BE2C (cell line): ENCODE results near the gene PRSS16.

Source experiments
- DNase-seq: peaks from one replicate; pipeline ENCODE4 v3.0.0-alpha.2; 2020
- H3K27me3 ChIP-seq: fragments of 250-450 bp; sonication (Bioruptor Pico); 2 replicates; pipeline ENCODE4 v1.5.1; 2020; ENCODE audit warnings: mild to moderate bottlenecking
- H3K36me3 ChIP-seq: fragments of 250-450 bp; sonication (Bioruptor Pico); 2 replicates; pipeline ENCODE4 v1.5.1; 2020; ENCODE audit warnings: mild to moderate bottlenecking
- H3K4me1 ChIP-seq: fragments of 250-450 bp; sonication (Bioruptor Pico); 2 replicates; pipeline ENCODE4 v1.5.1; 2020
- H3K4me3 ChIP-seq: 2 replicates; pipeline ENCODE4 v1.5.1; 2011; ENCODE audit warnings: low read depth, low read length
- H3K9me3 ChIP-seq: fragments of 250-450 bp; sonication (Bioruptor Pico); 2 replicates; pipeline ENCODE4 v1.5.1; 2020
- CTCF ChIP-seq: IDR thresholded peaks from 2 replicates; pipeline ENCODE4 v1.5.1; 2012; ENCODE audit warnings: mild to moderate bottlenecking, low read depth, low read length

The PRSS16 gene

GRCh38 chr6:27297484-27297856 is 50.0 kb downstream of the PRSS16 start:
- Histone ChIP-seq H3K4me3 (peak overlapping the region; percentile 77), H3K36me3 (no peaks in the 10 kb centered on the region), H3K27me3 (peaks cover 13% of the 10 kb centered on the region), H3K4me1 (no peaks in the 10 kb centered on the region), H3K9me3 (no peaks in the 10 kb centered on the region)
- TF ChIP-seq CTCF, result no peak
- no peak for DNase-seq

- no peaks in the 10 kb centered on the region for H3K4me1 ChIP-seq
- DNase-seq, result peak; percentile 64
Measured at GRCh38 chr6:27297857-27298730, 50.6 kb downstream of the PRSS16 start.

GRCh38 chr6:27303613-27304272 is 56.2 kb downstream of the PRSS16 start:
- Histone ChIP-seq H3K4me3 (peak overlapping the region; percentile 45), H3K27me3 (peaks cover 13% of the 10 kb centered on the region), H3K36me3 (no peaks in the 10 kb centered on the region), H3K4me1 (no peaks in the 10 kb centered on the region), H3K9me3 (no peaks in the 10 kb centered on the region)
- DNase-seq, result no peak
- no peak for TF ChIP-seq CTCF

More at GRCh38 chr6:27297857-27298730, 50.6 kb downstream of the PRSS16 start:
- Histone ChIP-seq H3K9me3 (no peaks in the 10 kb centered on the region), H3K27me3 (peaks cover 13% of the 10 kb centered on the region), H3K36me3 (no peaks in the 10 kb centered on the region), H3K4me3 (peak overlapping the region; percentile 77)
- TF ChIP-seq CTCF, result no peak
